Fibroblast of peridontal ligament (primary cell): ENCODE results near the gene SOCS3.
A peak's percentile ranks its signal among the peaks of the same experiment; 100 is the strongest.

Source experiments
- DNase-seq: peaks from one replicate; pipeline ENCODE4 v3.0.0-alpha.2; 2010; ENCODE audit errors: extremely low read depth

The SOCS3 gene

GRCh38 chr17:78390241-78391050 lies 30.6 kb upstream of the SOCS3 start:
- DNase-seq, result peak; percentile 93

GRCh38 chr17:78387977-78388941 lies 28.4 kb upstream of the SOCS3 start:
- peak; percentile 49 for DNase-seq

DNA sequence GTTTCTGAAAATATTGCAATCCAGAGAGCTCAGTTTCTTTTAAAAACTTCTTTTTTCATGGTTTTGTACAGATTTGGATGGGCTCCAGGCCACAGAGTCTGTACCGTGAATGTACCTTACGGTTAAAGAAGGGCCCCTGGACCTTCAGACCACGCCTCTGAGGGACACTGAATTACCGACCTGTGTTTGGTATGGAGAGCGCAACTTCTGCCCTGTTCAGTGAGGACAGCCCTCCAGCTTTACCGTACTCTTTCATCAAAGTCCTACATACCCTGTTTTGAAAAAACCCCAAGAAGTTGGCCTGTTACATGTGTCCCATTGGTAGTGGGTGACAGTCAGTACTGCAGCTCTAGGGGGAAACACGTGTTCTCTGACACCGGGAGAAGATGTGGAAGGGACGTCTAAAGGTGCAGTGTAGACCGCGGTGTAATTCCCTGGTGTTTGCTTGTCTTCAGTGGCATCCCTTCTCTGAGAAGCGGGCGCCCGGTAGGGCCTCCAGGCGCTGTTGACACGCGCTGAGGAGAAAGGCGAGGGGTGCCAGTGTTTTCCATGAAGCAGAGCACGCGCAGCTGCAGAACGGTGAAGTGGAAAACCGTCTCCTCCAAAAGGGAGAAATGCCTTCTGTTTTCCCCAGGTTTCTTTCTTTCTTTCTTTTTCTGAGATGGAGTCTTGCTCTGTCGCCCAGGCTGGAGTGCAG lies 24.8 kb upstream of the SOCS3 start:
- DNase-seq, result no peak

GRCh38 chr17:78383725-78384471 lies 24.0 kb upstream of the SOCS3 start:
- peak; percentile 98 for DNase-seq

GRCh38 chr17:78381601-78382232 lies 21.8 kb upstream of the SOCS3 start:
- DNase-seq, result no peak

DNA sequence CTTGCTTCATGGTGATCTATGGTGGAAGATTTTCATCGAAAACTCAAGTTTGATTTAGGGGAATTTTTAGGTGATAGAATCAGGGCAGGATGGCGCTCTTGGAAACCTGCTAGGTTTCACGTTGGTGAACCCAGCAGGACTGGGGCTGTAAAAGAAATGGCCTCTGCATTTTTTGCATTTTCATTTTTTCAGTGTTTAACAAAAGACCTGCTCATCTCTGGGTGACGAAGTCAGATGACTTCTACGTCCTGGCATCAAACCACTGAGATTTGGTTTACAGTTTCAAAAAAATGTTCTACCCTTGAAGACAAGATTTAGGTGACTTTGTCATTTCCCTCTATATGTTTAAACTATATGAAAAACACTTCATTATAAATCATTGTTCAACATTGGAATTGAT lies 20.5 kb upstream of the SOCS3 start:
- no peak for DNase-seq

DNA sequence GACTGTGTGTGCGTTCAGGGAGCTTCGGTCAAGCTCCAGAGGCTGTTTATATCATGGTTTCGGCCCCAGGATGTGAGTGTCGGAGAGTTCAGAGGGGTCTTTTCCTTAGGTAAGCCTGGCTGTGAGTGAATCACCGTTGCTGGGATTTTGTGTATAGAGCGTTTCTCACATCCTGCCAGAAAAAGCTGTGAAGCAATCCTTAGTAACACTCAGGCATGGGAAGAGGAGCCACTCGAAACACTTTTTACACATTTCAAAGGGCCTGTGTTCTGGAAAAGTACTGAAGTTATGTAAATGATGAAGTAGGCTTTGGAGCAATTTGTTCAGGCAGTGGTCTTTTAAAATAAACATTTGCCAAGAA lies 19.2 kb upstream of the SOCS3 start:
- DNase-seq, result peak; percentile 78

DNA sequence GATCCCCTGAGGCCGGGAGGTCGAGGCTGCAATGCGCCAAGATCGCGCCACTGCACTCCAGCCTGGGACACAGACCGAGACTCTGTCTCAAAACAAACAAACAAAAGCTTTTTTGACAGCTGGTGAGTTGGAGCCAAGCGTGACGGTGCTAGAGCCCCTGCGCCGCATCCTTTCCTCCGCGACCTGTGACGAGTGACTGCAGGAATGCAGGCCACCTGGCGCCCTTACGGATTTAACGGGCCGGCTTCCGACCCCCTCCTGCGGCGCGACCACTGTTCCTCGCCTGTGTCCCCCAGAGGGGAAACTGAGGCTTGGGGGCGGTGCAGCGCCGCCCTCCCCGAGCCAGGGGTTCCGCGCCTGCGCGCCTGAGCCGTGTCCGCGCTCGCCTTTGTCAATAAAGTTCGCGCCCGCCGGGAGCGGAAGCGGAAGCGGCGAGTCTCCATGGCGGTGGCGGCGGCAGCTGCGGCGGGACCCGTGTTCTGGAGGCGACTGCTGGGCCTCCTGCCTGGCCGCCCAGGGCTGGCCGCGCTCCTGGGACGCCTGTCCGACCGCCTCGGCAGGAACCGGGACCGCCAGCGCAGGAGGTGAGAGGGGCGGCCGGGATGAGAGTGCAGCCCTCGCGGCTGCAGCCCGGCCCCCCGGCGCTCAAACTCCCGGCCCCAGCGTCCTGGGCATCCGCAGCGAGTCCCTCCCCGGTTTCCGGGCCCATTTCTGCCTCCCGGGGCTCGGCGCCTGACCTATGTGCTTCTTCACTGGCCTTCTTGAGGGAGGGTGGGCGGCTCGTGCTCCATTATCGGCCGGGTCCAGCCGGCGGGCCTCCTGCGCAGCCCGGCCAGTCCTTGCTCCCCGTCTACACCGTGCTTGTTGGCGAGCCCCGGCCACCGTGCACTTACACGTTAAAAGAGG lies 18.6 kb upstream of the SOCS3 start, which contains the start of gene PGS1:
TSS of gene PGS1 (plus strand) at position 425 of the 906 bp plus-strand sequence. CDS start at position 442, 17 bp downstream.
- peak; percentile 63 for DNase-seq

- no peak for DNase-seq
Observed at GRCh38 chr17:78377858-78378224, 18.0 kb upstream of the SOCS3 start.

DNA sequence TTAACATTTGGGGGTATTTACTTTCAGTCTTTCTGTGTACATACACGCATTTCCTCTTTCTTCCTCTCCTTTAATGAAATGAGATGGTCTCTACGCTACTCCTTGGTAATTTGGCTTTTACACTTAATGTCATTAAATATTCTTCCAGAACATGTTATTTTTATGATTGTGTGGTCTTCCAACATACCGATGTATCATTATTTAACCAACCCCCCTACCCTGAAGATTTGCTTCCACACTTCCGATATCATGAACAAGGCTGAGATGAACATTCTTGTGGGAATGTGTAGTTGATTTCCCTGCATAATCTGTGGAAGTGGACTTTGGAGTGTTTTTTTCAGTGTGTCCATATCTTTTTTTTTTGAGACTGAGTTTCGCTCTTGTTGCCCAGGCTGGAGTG lies 16.3 kb upstream of the SOCS3 start:
- no peak for DNase-seq

DNA sequence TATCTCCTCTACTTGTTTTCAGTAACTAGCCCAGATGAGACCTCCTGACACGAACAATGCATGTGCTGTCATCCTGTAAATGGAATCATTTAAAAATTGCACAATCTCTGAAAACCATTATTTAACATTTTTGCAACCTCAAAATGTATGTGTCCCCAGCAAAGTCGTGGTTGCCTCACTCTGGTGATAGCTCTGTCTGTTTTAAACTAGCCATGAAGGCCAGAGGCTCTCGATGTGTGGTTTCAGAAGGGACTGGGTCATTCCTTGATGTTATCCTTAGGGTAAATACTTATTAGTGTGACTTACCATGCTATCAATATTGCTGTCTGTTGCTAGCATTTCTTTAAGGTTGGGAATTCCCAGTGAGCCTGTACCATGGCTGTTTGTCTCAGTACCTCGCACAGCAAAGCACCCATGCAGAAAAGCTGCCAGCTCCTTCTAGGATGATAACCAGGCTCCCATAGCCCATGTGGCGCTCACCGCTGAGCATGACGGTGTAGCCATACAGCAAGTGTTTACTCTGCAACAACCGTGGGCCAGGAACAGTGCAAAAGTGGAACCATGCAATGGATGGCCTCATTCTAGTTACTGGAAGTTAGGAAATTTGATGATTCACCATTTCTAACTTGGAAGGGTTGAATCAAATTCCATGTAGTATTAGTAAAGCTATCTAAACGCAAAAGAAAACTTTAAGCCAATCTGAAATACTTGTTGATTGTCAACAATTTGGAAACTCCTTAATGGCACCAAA lies 15.7 kb upstream of the SOCS3 start:
- DNase-seq, result peak; percentile 98

DNA sequence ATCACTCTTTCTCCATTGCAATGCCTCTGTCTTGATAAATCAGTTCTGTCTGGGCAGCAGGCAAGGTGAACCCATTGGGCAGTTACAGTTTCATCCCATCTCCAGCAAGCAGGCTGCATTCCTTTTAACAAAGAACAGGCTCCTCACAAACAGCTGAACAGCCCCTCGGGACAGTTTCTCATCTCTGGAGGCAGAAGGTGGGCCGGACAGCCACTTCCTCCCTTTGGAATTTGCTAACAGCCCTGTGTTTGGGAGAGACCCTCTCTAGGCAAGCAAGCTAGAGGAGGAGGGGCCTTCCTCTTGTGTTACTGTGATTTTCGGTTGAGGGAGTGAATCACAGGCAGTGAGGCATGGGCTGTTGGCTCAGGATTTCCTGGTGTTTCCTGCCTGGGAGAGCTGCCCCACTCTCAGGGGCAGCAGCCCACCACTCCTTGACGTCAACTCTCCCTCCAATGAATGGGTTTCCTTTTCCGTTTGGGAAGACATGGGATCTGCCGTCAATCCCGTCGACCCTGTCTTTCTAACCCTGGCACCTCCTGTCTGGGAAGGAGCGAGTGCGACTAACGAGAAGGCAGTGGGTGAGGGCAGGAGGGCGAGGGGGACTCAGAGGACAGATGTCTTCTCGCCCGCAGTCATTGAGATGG lies 14.9 kb upstream of the SOCS3 start:
- DNase-seq, result peak; percentile 79

- no peak for DNase-seq
Observed at GRCh38 chr17:78374189-78374588, 14.3 kb upstream of the SOCS3 start.

- no peak for DNase-seq
Observed at GRCh38 chr17:78372841-78373240, 13.0 kb upstream of the SOCS3 start.

GRCh38 chr17:78371056-78371455 lies 11.2 kb upstream of the SOCS3 start:
- DNase-seq, result no peak

GRCh38 chr17:78369791-78370381 lies 10.0 kb upstream of the SOCS3 start:
- DNase-seq, result no peak

GRCh38 chr17:78368854-78369495 lies 9.1 kb upstream of the SOCS3 start:
- DNase-seq, result no peak

- no peak for DNase-seq
Observed at GRCh38 chr17:78368348-78368747, 8.5 kb upstream of the SOCS3 start.
